Kidney (tissue), 14 donors: ENCODE measurements around the gene SPG7. TPM values are rescaled to one million over a fixed set of nuclear protein-coding genes. Genes with fewer than 3 reads are reported as not detected.

Experiments used
- DNase-seq, 5 donors: peaks; one replicate each; pipeline ENCODE4 v3.0.0-alpha.2; 2013 to 2020
- FAIRE-seq: peaks from 2 replicates; lab custom pipeline; 2012; peaks lifted over from hg19 to GRCh38; lab: Jason Lieb, UNC
- H3K27ac ChIP-seq, 2 donors: one replicate each; pipeline ENCODE4 v1.7.0; 2013; ENCODE audit warnings: low read depth in 2 of 2, low read length in 2 of 2, inconsistent platforms in 1 of 2
- H3K27me3 ChIP-seq: one replicate; pipeline ENCODE4 v1.7.1; 2013; ENCODE audit warnings: low read length, inconsistent platforms; ENCODE audit not compliant: control insufficient read depth, insufficient read depth
- H3K36me3 ChIP-seq, 3 donors: one replicate each; pipeline versions ENCODE4 v1.7.0 to v1.7.1; 2013; ENCODE audit warnings: low read length in 3 of 3, control low read depth in 1 of 3, inconsistent platforms in 1 of 3; ENCODE audit not compliant: insufficient read depth in 3 of 3, control insufficient read depth in 2 of 3
- H3K4me1 ChIP-seq, 3 donors: one replicate each; pipeline versions ENCODE4 v1.7.0 to v1.7.1; 2013; ENCODE audit warnings: low read length in 3 of 3, inconsistent platforms in 1 of 3, low read depth in 1 of 3; ENCODE audit not compliant: control insufficient read depth in 2 of 3, insufficient read depth in 2 of 3
- H3K4me3 ChIP-seq, 3 donors: one replicate each; pipeline versions ENCODE4 v1.7.0 to v1.8.1; 2013; ENCODE audit warnings: low read length in 3 of 3, control low read depth in 1 of 3, inconsistent platforms in 1 of 3
- H3K9ac ChIP-seq, 3 donors: one replicate each; pipeline versions ENCODE4 v1.7.0 to v1.7.1; 2013; ENCODE audit warnings: low read length in 3 of 3, control low read depth in 1 of 3, inconsistent platforms in 1 of 3
- H3K9me3 ChIP-seq, 3 donors: one replicate each; pipeline versions ENCODE4 v1.7.0 to v1.7.1; 2013; ENCODE audit warnings: low read length in 3 of 3, control low read depth in 1 of 3, inconsistent platforms in 1 of 3; ENCODE audit not compliant: control insufficient read depth in 2 of 3, insufficient read depth in 1 of 3
- intact Hi-C: fragments of 100-400 bp; cut with DNase I; formaldehyde crosslinking; loops from one replicate; pipeline ENCODE4 v1.11.1; 2022
- polyA plus RNA-seq: library from polyadenylated mRNA; stranded (reverse); fragments of 350-450 nt; fragmentation: Illumina TruSeq; extraction: RNeasy Lipid Tissue Mini Kit (QIAGEN cat#74804); gene quantifications from one replicate; pipeline ENCODE4 v1.2.3, GENCODE V29; 2014; ENCODE audit warnings: low read depth, low replicate concordance; ENCODE audit not compliant: insufficient read depth
- total RNA-seq: library from RNA; stranded (reverse); fragmentation: NEBNext Ultra II Directional; extraction: Animal tissue kit (Norgen Biotek cat#: 25700); gene quantifications from one replicate; pipeline ENCODE4 v1.2.1, GENCODE V29; 2021
- TF ChIP-seq, protein P1 (sequence below): IDR thresholded peaks from 3 replicates; pipeline ENCODE4 v1.5.1; 2012; ENCODE audit warnings: mild to moderate bottlenecking, moderate library complexity, borderline replicate concordance; ENCODE audit not compliant: insufficient read depth; ENCODE audit errors: extremely low read depth
- donor health status: control.
- donor health status: control.
- donor health status: control.
- donor health status: control.
- donor health status: control.
- donor health status: DM: yes; HTN: yes; CAD: no.
- donor health status: Normal renal cell carcinoma (clear cell type).

Gene SPG7
- total and polyA plus RNA-seq, 2 donors from 2014 or later, result 71.0 to 108 TPM

DNA sequence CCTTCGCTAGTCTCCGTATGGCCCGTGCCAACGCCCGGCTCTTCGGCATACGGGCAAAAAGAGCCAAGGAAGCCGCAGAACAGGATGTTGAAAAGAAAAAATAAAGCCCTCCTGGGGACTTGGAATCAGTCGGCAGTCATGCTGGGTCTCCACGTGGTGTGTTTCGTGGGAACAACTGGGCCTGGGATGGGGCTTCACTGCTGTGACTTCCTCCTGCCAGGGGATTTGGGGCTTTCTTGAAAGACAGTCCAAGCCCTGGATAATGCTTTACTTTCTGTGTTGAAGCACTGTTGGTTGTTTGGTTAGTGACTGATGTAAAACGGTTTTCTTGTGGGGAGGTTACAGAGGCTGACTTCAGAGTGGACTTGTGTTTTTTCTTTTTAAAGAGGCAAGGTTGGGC, 54.7 kb downstream of the SPG7 start:
- H3K9me3 ChIP-seq, result no peaks in the 10 kb centered on the region
- DNase-seq (no peak), FAIRE-seq (no peak)
- H3K27me3 ChIP-seq, result no peaks in the 10 kb centered on the region
- H3K9ac ChIP-seq, result no peak overlapping the region
- peaks cover 6 to 28% (median 14%) of the 10 kb centered on the region in 3 donors for H3K4me1 ChIP-seq
- TF ChIP-seq, protein P1, sequence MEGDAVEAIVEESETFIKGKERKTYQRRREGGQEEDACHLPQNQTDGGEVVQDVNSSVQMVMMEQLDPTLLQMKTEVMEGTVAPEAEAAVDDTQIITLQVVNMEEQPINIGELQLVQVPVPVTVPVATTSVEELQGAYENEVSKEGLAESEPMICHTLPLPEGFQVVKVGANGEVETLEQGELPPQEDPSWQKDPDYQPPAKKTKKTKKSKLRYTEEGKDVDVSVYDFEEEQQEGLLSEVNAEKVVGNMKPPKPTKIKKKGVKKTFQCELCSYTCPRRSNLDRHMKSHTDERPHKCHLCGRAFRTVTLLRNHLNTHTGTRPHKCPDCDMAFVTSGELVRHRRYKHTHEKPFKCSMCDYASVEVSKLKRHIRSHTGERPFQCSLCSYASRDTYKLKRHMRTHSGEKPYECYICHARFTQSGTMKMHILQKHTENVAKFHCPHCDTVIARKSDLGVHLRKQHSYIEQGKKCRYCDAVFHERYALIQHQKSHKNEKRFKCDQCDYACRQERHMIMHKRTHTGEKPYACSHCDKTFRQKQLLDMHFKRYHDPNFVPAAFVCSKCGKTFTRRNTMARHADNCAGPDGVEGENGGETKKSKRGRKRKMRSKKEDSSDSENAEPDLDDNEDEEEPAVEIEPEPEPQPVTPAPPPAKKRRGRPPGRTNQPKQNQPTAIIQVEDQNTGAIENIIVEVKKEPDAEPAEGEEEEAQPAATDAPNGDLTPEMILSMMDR, result no peak
- intact Hi-C loops, result no loop called here
- H3K36me3 ChIP-seq, result peaks cover 13 to 33% (median 24%) of the 10 kb centered on the region in 3 donors
- no peak overlapping the region for H3K27ac ChIP-seq
- no peak overlapping the region for H3K4me3 ChIP-seq

DNA sequence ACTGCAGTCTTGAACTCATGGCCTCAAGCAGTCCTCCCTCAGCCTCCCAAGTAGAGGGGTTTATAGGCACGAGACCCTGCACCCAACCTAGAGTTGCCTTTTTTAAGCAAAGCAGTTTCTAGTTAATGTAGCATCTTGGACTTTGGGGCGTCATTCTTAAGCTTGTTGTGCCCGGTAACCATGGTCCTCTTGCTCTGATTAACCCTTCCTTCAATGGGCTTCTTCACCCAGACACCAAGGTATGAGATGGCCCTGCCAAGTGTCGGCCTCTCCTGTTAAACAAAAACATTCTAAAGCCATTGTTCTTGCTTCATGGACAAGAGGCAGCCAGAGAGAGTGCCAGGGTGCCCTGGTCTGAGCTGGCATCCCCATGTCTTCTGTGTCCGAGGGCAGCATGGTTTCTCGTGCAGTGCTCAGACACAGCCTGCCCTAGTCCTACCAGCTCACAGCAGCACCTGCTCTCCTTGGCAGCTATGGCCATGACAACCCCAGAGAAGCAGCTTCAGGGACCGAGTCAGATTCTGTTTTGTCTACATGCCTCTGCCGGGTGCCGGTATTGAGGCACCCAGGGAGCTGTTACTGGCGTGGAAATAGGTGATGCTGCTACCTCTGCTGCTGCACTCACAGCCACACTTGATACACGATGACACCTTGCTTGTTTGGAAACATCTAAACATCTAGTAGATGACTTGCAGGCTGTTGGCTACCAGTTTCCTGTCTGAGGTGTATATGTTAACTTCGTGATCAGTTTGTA, 55.6 kb downstream of the SPG7 start:
- intact Hi-C loops, result no loop called here
- no peak overlapping the region for H3K9ac ChIP-seq
- no peaks in the 10 kb centered on the region for H3K27me3 ChIP-seq
- no peaks in the 10 kb centered on the region for H3K9me3 ChIP-seq
- no peak for FAIRE-seq
- DNase-seq, result no peak
- H3K27ac ChIP-seq, result no peak overlapping the region
- H3K36me3 ChIP-seq, result peaks cover 13 to 33% (median 24%) of the 10 kb centered on the region in 3 donors
- peaks cover 6 to 28% (median 14%) of the 10 kb centered on the region in 3 donors for H3K4me1 ChIP-seq
- H3K4me3 ChIP-seq, result no peak overlapping the region
- TF ChIP-seq, protein P1, result no peak

DNA sequence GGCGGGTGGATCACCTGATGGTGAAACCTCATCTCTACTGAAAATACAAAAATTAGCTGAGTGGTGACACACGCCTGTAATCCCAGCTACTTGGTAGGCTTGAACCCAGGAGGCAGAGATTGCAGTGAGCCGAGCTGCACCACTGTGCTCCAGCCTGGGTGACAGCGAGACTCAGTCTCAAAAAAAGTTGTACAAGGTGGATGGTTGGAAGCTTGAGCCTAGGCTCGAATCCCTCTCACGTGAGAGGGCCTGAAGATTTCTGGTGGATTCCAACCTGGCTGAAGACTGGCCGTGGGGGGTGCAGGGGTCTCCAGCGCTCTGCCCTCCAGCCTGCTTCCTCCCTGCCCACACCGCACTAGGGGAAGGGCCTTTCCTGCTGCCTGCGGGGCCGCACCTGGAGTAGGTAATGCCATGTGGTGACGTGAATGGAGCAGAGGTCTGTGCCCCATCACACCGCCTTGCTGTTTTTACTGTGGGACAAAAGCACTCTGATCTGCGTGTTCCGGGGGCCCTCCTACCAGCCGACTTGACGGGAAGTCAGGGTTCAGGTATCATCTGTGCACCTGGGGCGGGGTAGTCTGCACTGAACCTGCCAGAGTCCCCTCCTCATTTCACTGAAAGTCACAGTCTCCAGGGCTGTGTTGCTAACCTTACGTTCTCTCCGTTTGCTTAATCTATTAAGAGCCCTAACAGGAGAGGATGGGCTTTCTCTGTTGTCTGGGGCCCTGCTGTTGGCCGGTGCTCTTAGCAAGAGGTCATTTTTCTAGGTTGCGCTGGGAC, 56.5 kb downstream of the SPG7 start:
- peaks cover 6 to 27% (median 14%) of the 10 kb centered on the region in 3 donors for H3K4me1 ChIP-seq
- H3K4me3 ChIP-seq, result no peak overlapping the region
- H3K9ac ChIP-seq, result no peak overlapping the region
- H3K27ac ChIP-seq, result no peak overlapping the region
- no peak for FAIRE-seq
- peak in 1 of 5 donors; percentile 65 for DNase-seq
- intact Hi-C loops, result no loop called here
- no peaks in the 10 kb centered on the region for H3K9me3 ChIP-seq
- H3K36me3 ChIP-seq, result peaks cover 13 to 33% (median 24%) of the 10 kb centered on the region in 3 donors
- no peaks in the 10 kb centered on the region for H3K27me3 ChIP-seq
- TF ChIP-seq, protein P1, result no peak
